Heart left ventricle (tissue), 16 donors: Measurements from ENCODE around the gene RINL. TPM values are rescaled to one million over a fixed set of nuclear protein-coding genes. Genes with fewer than 3 reads are reported as not detected.

ENCODE experiments used
- ATAC-seq, 4 donors: fragments of 200-7000 bp; cut with Tn5 transposase; one replicate each; pipeline ENCODE4 v1.9.1; 2020 to 2022; ENCODE audit warnings: moderate library complexity in 4 of 4, mild to moderate bottlenecking in 3 of 4, moderate number of reproducible peaks in 1 of 4
- DNase-seq, 5 donors: peaks; one replicate each; pipeline ENCODE4 v3.0.0-alpha.2; 2020
- H3K27ac ChIP-seq, 12 donors: fragments of 200-600 bp; sonication (generic) in 4 of 12; one replicate each; pipeline versions ENCODE4 v1.5.0 to v1.8.0; 2016 to 2022; ENCODE audit warnings: mild to moderate bottlenecking in 2 of 12
- H3K27me3 ChIP-seq, 9 donors: fragments of 200-600 bp; sonication (generic) in 2 of 9; one replicate each; pipeline versions ENCODE4 v1.5.1 to v1.8.0; 2016 to 2022; ENCODE audit warnings: mild to moderate bottlenecking in 3 of 9
- H3K36me3 ChIP-seq, 9 donors: fragments of 200-600 bp; sonication (generic) in 2 of 9; one replicate each; pipeline versions ENCODE4 v1.5.0 to v1.8.0; 2018 to 2022; ENCODE audit warnings: mild to moderate bottlenecking in 2 of 9
- H3K4me1 ChIP-seq, 12 donors: fragments of 200-600 bp; sonication (generic) in 4 of 12; one replicate each; pipeline versions ENCODE4 v1.5.0 to v1.8.0; 2016 to 2022; ENCODE audit warnings: mild to moderate bottlenecking in 3 of 12
- H3K4me3 ChIP-seq, 12 donors: fragments of 200-600 bp; sonication (generic) in 4 of 12; one replicate each; pipeline versions ENCODE4 v1.5.0 to v1.8.0; 2017 to 2022; ENCODE audit warnings: mild to moderate bottlenecking in 9 of 12, moderate library complexity in 4 of 12
- H3K9me3 ChIP-seq, 12 donors: fragments of 200-600 bp; sonication (generic) in 4 of 12; one replicate each; pipeline versions ENCODE4 v1.5.0 to v1.8.0; 2016 to 2022; ENCODE audit warnings: mild to moderate bottlenecking in 1 of 12
- CTCF ChIP-seq, 12 donors: fragments of 200-600 bp; sonication (generic) in 4 of 12; IDR thresholded peaks; one replicate each; pipeline versions ENCODE4 v1.5.0 to v1.8.0; 2018 to 2022; ENCODE audit warnings: antibody characterized with exemption in 12 of 12, mild to moderate bottlenecking in 5 of 12
- POLR2A ChIP-seq, 2 donors: fragments of 450-650 bp; IDR thresholded peaks; one replicate each; pipeline ENCODE4 v1.6.1; 2017; ENCODE audit warnings: antibody characterized with exemption in 2 of 2, mild to moderate bottlenecking in 2 of 2, moderate library complexity in 2 of 2
- WGBS, 4 donors: extraction: QIAGEN DNeasy Blood & Tissue Kit in 2 of 4; methylation state at CpG; one replicate each; pipeline versions ENCODE4 v1.1.5 to v1.1.7; 2013 to 2018; 5-methylcytosine and 5-hydroxymethylcytosine counted together
- intact Hi-C, 10 donors: fragments of 100-400 bp; cut with DNase I; formaldehyde crosslinking; loops; one replicate each; pipeline versions ENCODE4 v1.11.1 to v1.14.2; 2022
- long read RNA-seq, 3 donors: library from polyadenylated mRNA; unstranded; transcript quantifications; one replicate each; pipeline ENCODE4 v2.0.0, GENCODE V29; 2020 to 2021
- polyA plus RNA-seq, 2 donors: library from polyadenylated mRNA; stranded (reverse); fragments of 200-250 nt; gene quantifications; one replicate each; pipeline ENCODE4 v1.2.3, GENCODE V29; 2013
- total RNA-seq, 9 donors: library from RNA; depleted of rRNA in 2 of 9; stranded (reverse); fragments of >200 nt in 2 of 9; fragmentation: NEBNext Ultra II Directional in 3 of 9; extraction: Animal tissue kit (Norgen Biotek cat#: 25700) in 3 of 9; gene quantifications; one replicate each; pipeline versions ENCODE4 v1.1.0 to v1.2.4, GENCODE V29; 2016 to 2023
- donor health status: ischemic (EF 13 %, LVEDD 7.1; RV severe dilation, severe dysfunction).
- donor health status: healthy with polysubstance abuse.
- donor health status: DM: no; HTN: yes; CAD: no.
- donor health status: DM: no; HTN: no; CAD: no.
- donor health status: ischemic (EF 25% LVEDD 6.9; RV normal size, moderate dysfunction).
- donor health status: ischemic (EF 25% LVEDD 5.7; RV mildly dilated, moderate dysfunction).
- donor health status: healthy.
- donor health status: DM: yes; HTN: yes; CAD: no.
- donor health status: ischemic (EF 35%, LVEDD 5.7; RV mildly dilated, moderate dysfunction).
- donor health status: nonischemic (EF 11% LVEDD 7.7; RV severe dilation, severe dysfunction).
- donor health status: DM: yes; HTN: yes; CAD: no.
- donor health status: PGD.
- donor health status: ischemic (EF 29% LVEDD 5.4; RV normal size, mild dysfunction).
- donor health status: nonischemic (EF 23%, LVEDD 6.1; RV moderate dilation, normal function).

RINL gene
- total RNA-seq (1 to 10 TPM; 1.6 to 5.7 (median 3.3) TPM), polyA plus RNA-seq (10 to 100 TPM in 1 of 2 donors, 1 to 10 TPM in 1; 5.6 to 11.3 TPM)
- long read RNA-seq, donor 1, partial matches to known transcripts: 1 of 3 reads
- long read RNA-seq, donor 1, other reads (novel, unspliced or antisense): 0 of 3 reads
- long read RNA-seq, donor 2, partial matches to known transcripts: 1 of 3 reads
- long read RNA-seq, donor 2, other reads (novel, unspliced or antisense): 2 of 3 reads
- long read RNA-seq, donor 3: 0 reads

- Histone ChIP-seq H3K27me3 (no peaks in the 10 kb centered on the region), H3K36me3 (peaks cover 0 to 40% (median 34%) of the 10 kb centered on the region in 9 donors), H3K27ac (peak within 1 kb of the TSS in 11 of 12 donors; percentile 5 to 93 (median 61)), H3K4me3 (peak within 1 kb of the TSS in 3 of 12 donors; percentile 17 to 49 (median 25)), H3K4me1 (peaks cover 0 to 22% (median 10%) of the 10 kb centered on the region in 12 donors), H3K9me3 (no peaks in the 10 kb centered on the region)
- peak in 3 of 4 donors; percentile 25 to 61 (median 60) for ATAC-seq
- no peak for TF ChIP-seq POLR2A (IDR thresholded peaks at IDR 0.05)
- TF ChIP-seq CTCF (IDR thresholded peaks at IDR 0.05): no peak
- 44 to 55% (median 51%) methylated on average over 11 of the region's 11 CpGs for WGBS, 4 donors
- intact Hi-C loops: no loop called here
- peak; percentile 26 to 58 (median 47) for DNase-seq
These were observed at the start of gene RINL for GRCh38 chr19:38877781-38878574. Gene RINL, minus strand, starts transcription at chr19:38878275. Its CDS starts 1,533 bp downstream, at chr19:38876742.

GRCh38 chr19:38924388-38924787, 46.3 kb upstream of the RINL start:
- 93 to 98% (median 95%) methylated on average over 7 of the region's 7 CpGs for WGBS, 4 donors
- intact Hi-C loops: loop anchor here in 4 of 10 donors (10.0 kb wide), 6 partner anchors 90 to 530 kb away; partner anchors contain the start of genes ECH1 (in 1 of the 4) and FAM98C (in 1 of the 4)

GRCh38 chr19:38922482-38922881, 44.4 kb upstream of the RINL start:
- 85 to 93% (median 88%) methylated on average over 5 of the region's 5 CpGs for WGBS, 4 donors
- Histone ChIP-seq H3K4me3 (no peak overlapping the region), H3K9me3 (no peaks in the 10 kb centered on the region), H3K4me1 (no peaks in the 10 kb centered on the region), H3K27ac (no peak overlapping the region), H3K27me3 (no peaks in the 10 kb centered on the region), H3K36me3 (peaks cover 0 to 42% (median 31%) of the 10 kb centered on the region in 9 donors)
- intact Hi-C loops: loop anchor here in 4 of 10 donors (10.0 kb wide), 6 partner anchors 88 to 528 kb away; partner anchors contain the start of genes ECH1 (in 1 of the 4) and FAM98C (in 1 of the 4)
- no peak for ATAC-seq
- no peak for TF ChIP-seq POLR2A (IDR thresholded peaks at IDR 0.05)
- TF ChIP-seq CTCF (IDR thresholded peaks at IDR 0.05): no peak
- peak in 1 of 5 donors; percentile 4 for DNase-seq

More at GRCh38 chr19:38924388-38924787, 46.3 kb upstream of the RINL start:
- ATAC-seq (no peak), DNase-seq (no peak)
- no peaks in the 10 kb centered on the region for H3K27me3 ChIP-seq
- H3K36me3 ChIP-seq: peaks cover 0 to 42% (median 31%) of the 10 kb centered on the region in 9 donors
- peaks cover 0 to 14% (median under 1%) of the 10 kb centered on the region in 12 donors for H3K4me1 ChIP-seq
- H3K27ac ChIP-seq: peak overlapping the region in 1 of 12 donors; percentile 37
- no peak for TF ChIP-seq CTCF (IDR thresholded peaks at IDR 0.05)
- no peak for TF ChIP-seq POLR2A (IDR thresholded peaks at IDR 0.05)
- no peak overlapping the region for H3K4me3 ChIP-seq
- no peaks in the 10 kb centered on the region for H3K9me3 ChIP-seq
